KOPT-K1 (cell line): ENCODE results near the gene KRTAP9-8.

ENCODE experiments used
- H3K27ac ChIP-seq: fragments of 200-600 bp; sonication (generic); 2 replicates; pipeline ENCODE4 v1.5.1; 2016; ENCODE audit warnings: antibody characterized with exemption, mild to moderate bottlenecking, low read depth, low read length; ENCODE audit not compliant: poor library complexity, severe bottlenecking
- H3K36me3 ChIP-seq: fragments of 200-600 bp; sonication (generic); 2 replicates; pipeline ENCODE4 v1.5.1; 2017; ENCODE audit warnings: antibody characterized with exemption, mild to moderate bottlenecking, low read length, moderate library complexity; ENCODE audit not compliant: insufficient read depth
- H3K9me3 ChIP-seq: fragments of 200-600 bp; sonication (generic); 2 replicates; pipeline ENCODE4 v1.5.1; 2017; ENCODE audit warnings: antibody characterized with exemption, low read length, mild to moderate bottlenecking; ENCODE audit not compliant: insufficient read depth, poor library complexity, severe bottlenecking

The KRTAP9-8 gene

GRCh38 chr17:41278176-41278955, 40.6 kb downstream of the KRTAP9-8 start:
- H3K9me3 ChIP-seq: no peaks in the 10 kb centered on the region
- no peak overlapping the region for H3K27ac ChIP-seq
- no peaks in the 10 kb centered on the region for H3K36me3 ChIP-seq

- Histone ChIP-seq H3K9me3 (no peaks in the 10 kb centered on the region), H3K36me3 (no peaks in the 10 kb centered on the region), H3K27ac (no peak overlapping the region)
These were observed 46.2 kb downstream of the KRTAP9-8 start for GRCh38 chr17:41284043-41284442.

GRCh38 chr17:41284546-41284945, 46.7 kb downstream of the KRTAP9-8 start:
- no peaks in the 10 kb centered on the region for H3K36me3 ChIP-seq
- no peaks in the 10 kb centered on the region for H3K9me3 ChIP-seq
- H3K27ac ChIP-seq: no peak overlapping the region

GRCh38 chr17:41287050-41287449, 49.3 kb downstream of the KRTAP9-8 start:
- no peak overlapping the region for H3K27ac ChIP-seq

More at GRCh38 chr17:41287050-41287449, 49.3 kb downstream of the KRTAP9-8 start:
- Histone ChIP-seq H3K9me3 (no peaks in the 10 kb centered on the region), H3K36me3 (no peaks in the 10 kb centered on the region)
